ENCODE results near the gene SRMS.
A peak's percentile ranks its signal among the peaks of the same experiment; 100 is the strongest.
"Not testable (repeated sequence)": the region's sequence is repeated elsewhere in the genome, so short reads cannot be mapped to it uniquely, and the experiment has no call there.

The SRMS gene

DNA sequence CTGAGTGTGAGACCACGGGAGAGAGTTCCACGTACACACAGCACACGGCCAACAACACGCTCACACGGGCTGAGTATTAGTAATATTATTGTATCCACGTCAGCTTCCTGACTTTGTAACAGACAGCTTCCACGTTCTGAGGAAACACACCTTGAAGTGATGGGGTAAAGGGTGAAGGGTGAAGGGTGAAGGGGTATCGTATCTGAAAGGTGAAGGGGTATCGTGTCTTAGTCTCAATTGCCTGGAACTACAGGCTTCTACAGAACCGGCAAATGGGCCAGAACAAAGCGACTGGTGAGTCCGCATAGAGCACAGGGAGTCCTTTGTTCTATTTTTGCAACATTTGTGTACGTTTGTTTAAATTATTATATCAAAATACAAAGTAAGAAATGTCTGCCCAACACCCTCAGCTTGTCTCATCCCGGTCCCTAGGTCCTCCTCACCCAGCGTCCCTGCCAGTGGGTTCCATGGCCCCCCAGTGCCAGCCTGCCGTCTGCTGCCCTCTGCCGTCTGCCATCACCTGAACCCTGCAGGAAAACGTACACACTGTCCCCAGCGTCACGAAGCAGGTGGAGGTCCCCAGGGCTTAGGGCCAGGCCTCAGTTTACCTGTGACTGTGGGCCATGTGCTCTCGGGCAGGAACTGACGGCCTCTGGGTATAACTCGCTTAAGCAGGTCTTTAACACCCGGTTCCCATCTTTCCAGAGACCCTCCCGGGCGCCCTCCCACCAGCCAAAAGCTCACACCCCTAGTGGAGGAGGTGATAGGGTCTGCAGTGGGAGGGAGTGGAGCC, 30.9 kb upstream of the SRMS start:
- no peak for DNase-seq

DNA sequence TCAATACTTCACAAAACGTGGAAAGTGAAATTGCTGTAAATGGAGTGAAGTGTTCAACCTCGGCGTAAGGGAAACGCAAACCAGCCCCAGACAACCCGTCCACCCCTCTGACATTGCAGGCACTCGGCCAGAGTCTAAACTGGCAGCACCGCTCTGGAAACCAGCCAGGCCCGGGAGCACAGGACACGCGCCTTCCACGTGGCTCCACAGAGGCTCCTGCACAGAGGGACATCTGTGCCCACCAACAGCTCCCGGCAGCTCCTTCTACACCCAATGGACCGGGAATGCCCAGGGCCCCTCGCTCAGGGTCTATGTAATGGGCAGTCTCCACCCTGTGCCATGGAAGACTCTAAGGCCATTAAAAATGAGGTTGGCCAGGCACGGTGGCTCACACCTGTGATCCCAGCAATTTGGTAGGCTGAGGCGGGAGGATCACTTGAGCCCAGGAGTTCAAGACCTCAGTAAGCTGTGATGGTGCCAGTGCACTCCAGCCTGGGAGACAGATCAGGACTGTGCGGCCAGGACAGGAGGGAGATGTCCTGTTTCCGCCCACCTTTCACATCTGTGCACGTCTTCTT, 29.9 kb upstream of the SRMS start:
- DNase-seq = no peak

DNA sequence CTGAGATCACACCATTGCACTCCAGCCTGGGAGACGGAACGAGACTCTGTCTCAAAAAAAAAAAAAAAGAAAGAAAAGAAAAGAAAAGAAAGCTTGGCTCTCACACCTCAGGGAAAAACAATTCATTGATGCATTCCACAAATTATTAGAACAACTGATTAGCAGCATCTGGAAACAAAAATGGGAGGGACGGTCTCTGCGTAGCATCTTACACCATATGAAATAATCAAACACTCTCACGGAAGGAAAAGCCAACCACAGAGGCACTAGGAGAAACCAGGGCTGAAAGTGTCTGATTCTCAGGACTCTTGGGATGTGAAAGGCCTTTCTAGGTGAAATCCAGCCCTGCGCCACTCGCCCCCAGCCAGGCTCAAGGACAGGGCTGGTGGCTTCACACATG, 28.8 kb upstream of the SRMS start:
- no peak for DNase-seq

DNA sequence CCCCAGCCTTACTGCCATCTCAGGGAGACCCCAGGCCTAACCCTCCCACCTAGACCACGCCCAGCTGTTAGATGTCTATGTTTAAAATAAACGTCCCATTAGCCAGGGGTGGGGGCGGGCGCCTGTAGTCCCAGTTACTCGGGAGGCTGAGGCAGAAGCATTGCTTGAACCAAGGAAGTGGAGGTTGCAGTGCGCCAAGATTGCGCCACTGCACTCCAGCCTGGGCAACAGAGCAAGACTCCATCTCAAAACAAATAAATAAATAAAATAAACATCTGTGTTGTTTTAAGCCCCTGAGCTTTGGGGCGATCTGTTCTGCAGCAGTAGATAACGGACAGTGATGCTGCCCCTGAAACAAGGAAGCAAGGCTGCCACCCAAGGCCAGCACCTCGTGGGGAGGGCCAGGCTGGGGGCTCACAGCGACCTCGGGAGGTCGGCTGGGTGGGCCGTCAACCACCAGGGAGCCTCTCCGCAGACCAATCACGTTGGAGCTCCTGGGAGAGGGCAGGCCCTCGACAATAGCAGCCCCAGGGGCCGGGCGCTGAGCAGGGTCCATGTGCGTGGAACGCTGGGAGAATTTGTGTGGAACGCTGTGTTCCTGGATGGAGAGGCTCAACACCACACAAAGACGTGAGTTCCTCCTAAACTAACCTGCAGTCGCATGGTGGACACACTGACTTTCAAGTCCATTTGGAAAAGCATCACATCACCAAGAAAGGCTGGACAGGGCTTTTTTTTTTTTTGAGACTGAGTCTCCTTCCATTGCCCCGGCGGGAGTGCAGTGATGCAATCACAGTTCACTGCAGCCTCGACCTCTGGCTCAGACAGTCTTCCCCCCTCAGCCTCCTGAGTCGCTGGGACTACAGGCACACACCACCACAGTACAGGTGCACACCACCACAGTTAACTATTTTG, 27.5 kb upstream of the SRMS start:
- DNase-seq = no peak

DNA sequence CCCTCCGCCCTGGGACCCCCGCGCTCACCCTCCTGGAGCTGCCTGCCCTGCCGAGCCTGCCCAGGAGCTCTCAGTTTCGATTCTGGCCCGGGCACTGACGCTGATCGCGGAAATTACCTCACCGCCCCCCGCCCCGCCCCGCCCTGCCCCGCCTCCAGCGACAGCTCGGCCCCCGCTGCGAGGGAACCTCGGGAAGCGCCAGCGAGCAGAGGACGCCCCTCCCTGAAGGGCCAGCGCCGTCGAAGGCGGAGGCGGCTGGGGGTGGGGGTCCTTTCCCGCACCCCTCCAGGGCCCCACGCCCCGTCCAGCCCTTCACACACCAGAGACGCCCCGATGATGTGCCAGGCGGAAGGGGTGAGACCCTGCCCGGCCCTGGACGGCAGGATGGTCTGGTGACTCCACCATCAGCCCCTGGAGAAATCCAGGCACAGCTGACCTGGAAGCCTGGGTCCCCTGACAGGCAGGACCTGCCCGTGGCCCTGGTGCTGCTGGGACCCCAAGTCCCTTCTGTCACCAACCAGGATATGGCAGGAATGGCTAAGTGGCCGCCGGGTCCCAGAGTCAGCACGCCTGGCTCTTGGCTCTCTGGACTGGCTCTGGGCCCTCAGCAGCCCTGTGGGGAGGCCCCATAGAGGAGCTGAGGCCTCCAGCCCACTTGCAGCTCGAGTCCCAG, 26.7 kb upstream of the SRMS start, which contains the start of gene HELZ2:
HELZ2 (minus strand) TSS at position 84 of the 673 bp plus-strand sequence. CDS start 1,854 bp downstream, outside the sequence.
- DNase-seq = peak; percentile 66

DNA sequence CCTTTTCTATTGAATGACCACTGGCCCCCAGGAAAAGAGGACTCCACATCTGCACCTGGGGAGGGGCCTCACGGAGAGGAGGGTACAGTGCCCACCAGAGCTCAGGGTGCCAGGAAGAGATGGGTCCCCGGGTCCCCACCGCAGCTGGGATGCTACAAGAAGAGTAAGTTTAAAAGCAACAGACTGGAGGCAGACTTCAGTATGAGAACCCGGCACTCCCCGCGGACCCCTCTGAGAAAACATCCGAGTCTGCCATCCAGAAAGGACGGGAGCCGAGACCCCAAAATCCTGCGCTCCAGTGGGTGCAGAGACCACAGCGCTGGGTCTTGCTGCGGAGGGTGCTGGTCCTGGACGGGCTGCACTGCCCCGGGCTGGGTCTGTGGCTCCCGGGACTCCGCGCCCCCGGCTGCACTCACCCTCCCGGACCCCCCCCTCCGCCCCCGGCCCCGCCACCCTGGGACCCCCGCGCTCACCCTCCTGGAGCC, 26.1 kb upstream of the SRMS start:
- no peak for DNase-seq

DNA sequence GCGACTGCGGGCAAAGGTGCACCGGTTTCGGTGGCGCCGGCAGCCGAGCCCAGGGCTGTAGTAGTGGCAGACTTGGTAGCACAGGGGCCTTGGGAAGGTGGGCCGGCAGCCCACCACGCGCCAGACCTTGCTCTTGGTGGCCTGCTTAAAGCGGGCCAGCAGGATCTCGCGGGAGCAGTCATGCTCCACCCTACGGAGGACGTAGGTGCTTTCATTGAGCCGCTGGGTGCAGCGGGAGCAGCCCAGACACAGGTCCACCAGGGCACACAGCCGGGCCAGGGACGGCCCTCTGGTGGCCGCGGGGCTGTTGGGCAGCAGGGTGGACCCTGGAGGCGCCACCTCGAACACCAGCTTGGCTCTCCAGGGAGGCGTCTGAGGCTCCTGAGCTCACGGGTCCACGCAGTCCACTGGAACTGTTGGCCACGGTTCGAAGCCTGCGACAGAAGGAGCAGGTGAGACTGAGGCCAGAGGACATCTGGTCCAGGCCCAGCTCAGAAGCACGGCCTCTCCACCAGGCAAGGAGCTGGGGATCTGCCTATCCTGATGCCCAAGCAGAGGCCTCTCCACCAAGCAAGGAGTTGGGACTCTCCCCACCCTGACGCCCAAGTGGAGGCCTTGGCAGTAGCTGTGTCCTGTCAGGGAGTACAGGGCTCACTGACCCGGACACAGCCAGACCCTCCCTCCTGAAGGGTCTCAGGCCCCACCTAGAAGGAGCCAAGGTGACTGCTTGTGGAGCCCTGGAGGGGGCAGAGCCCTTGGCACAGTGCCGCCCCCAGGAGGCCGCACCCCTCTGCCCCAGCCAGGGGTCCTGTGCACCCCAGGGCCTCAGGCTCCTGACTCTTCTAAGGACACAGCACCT, 25.5 kb upstream of the SRMS start:
- no peak for DNase-seq

DNA sequence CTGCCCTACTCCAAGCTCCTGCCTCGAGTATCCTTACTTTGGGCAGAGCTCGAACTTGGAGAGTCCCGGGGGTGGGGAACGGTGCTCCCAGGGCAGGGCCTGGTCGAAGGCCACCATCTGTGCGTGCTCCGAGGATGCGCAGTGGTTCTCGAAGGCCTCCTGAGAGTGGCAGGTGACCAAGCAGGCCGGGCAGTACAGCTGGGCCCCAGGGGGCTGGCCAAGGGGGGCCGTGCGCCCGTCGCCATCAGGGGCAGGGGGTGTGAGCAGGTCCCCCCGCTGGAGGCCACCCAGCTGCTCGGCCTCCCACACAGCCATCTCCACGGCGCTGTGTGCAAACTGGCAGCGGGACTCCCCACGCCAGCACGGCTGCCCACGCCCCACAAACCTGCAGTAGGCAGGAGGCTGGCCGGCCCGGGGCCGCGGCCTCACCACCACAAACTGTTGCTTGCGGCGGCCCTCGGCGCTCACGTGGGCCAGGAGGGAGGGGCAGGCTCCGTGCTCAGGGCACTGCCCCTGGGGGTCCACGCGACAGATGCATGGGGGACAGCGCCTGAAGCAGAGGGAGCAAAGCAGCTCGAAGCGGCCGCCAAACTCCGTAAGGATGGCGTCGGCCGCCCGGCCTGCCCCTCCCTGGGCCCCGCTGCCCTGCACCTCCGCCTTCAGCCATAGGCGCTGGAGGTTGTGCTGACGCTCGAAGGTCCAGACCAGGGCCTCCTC, 24.7 kb upstream of the SRMS start:
- no peak for DNase-seq

DNA sequence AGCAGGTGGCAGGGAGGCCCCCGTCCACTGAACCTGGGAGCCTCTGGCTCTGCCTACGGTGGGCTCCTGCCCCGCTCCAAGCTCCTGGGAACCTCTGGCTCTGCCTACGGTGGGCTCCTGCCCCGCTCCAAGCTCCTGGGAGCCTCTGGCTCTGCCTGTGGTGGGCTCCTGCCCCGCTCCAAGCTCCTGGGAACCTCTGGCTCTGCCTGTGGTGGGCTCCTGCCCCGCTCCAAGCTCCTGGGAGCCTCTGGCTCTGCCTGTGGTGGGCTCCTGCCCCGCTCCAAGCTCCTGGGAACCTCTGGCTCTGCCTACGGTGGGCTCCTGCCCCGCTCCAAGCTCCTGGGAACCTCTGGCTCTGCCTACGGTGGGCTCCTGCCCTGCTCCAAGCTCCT, 23.5 kb upstream of the SRMS start:
- not testable (repeated sequence) for DNase-seq

DNA sequence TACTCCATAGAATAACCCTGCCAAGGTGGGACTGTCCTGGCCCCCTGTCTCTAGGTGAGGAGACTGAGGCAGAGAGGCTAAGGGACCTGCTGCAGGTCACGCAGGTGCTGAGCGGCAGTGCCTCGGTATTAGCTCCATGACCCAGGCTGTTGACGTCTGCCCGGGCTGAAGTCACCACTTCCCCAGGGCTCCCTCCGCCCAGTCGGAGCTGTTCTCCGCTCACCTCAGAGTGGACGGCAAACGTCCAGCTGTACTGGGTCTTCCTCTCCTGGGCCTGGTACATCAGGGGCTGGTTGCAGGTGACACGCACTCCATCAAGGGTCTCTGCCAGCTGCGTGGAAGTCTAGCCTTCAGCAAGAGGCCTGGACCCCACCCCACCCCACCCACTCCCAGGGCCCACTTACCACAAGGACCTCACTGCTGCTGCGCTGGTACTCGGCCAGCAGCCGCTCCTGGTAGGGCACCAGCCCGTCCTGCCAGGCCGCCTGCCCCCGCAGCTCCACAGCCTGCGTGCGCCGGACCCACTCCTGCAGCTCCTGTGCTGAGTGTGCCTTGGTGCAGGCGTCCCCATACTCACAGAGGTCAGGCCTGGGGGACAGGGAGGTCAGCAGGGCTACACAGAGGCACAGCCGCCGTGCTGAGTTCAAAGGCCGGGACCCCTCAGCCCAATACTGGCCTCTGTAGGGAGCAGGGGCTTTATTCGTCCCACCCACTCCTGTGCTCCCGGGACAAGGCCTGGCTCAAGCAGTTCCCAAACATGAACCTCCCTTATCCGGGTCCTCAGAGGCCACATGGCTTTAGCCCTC, 22.9 kb upstream of the SRMS start:
- DNase-seq = no peak

DNA sequence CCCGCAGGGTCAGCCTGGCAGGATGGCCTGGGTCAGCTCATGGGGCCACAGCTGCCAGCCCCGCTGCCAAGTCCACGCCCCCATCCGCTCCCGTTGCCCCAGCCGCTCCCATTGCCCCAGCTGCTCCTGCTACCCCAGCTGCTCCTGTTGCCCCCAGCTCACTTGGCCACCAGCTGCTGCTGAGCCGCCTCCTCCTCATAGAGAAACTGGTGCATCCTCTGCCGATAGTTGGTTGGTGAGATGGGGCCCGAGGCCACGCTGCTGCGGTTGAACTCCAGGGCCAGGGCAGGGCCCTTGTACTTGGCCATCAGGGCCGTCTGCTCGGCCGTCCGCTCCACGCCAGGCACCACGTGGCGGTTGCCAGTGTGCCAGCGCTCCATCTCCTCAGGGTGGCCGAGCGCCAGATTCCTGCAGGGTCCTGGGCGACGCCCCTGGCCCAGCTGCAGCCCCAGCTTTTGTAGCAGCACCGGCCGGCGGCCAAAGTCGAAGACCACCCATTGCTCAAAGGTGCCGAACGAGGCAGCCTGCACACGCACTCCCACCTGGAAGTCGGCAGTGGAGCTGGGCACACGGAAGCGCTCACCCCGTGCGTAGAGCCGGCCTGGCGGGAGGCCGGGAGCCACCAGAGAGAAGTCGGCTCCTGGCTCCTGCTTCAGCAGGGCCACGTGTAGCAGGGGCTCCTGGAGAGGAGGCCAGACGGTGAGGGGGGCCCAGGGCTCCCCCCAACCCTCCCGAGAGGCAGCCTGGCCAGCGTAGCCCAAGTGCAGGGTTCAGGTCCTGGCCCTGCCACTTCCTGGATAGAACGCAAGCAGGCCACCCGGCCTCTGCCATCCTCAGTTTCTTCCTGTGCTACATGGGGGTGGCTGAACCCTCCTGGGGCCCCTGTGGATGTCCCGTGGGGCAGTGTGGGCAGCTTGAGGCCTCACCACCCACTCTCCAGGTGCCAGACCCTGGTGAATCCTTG, 21.7 kb upstream of the SRMS start:
- no peak for DNase-seq

DNA sequence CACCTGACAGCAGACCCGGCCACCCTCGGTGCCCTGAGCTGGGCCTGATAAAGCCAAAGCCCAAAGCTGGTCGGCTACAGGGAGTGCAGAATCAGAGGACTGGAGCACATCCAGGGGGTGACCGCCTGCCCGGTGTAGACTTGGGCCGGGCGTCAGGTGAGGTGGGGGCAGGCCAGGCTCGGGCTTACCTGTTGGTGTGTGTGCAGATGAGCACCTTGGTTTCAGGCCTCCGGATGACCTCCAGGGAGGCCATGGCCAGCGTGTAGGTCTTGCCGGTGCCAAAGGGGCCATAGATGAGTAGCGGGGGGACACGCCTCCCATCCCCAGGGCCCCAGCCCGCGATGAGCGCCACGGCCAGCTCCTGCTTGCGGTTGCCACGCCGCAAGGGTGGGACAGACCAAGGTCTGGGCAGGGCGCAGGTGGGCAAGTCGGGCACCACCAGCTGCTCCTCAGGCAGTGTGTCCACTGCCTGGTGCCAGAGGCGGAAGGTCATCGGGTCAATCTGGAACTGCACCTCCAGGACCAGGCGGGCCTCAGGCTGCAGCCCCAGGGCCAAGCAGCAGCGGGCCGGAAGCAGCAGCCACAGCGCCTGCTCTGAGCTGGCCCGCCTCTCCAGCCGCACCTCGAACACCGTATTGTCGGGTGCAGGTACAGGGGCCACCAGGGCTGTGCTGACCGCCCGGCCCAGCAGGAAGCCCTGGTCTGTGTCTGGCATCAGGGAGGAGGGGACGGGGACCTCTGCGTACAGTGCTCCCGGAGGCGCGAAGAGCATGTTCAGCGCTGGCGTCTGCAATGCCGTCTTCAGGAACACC, 20.8 kb upstream of the SRMS start:
- no peak for DNase-seq

DNA sequence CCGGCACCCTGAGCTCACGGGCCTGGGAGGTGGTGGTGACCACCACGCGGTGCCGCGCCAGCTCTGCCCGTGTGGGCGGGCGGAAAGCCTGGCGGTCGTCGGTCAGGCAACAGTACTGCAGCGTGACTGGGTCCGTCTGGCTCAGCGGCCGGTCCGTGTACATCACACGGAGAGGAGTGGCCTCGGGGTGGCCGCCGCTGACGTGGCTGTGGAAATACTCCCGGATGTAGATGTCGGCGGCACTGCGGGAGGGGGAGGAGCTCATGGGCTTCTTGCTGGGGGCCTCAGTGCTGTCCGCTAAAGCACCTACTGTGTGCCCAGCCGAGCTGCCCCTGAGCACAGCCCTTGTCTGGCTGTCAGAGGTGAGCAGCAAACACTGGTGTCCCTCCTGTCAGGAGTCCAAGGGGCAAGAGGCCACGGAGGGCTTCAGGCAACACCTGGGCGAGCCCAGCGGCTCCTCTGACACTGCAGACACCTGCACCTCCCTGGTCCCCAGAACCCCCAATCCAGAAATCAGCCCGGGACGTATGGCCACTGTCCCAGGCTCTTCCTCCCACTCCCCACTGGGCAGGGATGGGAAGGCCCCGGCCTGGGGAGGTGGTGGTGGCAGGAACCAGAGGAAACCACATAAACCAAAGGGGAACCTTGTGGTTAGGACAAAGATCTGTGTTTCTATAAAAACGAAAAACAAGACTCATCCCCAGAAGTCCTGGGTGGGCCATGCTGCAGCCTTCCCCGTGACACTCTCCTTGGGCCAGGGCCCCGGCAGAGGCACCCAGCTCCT, 20.0 kb upstream of the SRMS start:
- DNase-seq = peak; percentile 46

DNA sequence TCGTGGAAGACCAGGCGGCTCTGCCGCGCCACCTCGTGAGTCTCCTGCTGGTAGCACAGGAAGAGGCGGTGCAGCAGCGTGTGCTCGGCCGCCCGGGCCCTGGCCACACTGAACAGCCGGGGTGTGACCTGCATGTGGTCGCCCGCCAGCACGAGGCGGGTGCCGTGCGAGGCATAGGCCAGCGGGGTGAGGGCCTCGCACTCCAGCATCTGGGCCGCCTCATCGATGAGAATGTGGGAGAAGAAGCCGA, 19.5 kb upstream of the SRMS start:
- DNase-seq = no peak

DNA sequence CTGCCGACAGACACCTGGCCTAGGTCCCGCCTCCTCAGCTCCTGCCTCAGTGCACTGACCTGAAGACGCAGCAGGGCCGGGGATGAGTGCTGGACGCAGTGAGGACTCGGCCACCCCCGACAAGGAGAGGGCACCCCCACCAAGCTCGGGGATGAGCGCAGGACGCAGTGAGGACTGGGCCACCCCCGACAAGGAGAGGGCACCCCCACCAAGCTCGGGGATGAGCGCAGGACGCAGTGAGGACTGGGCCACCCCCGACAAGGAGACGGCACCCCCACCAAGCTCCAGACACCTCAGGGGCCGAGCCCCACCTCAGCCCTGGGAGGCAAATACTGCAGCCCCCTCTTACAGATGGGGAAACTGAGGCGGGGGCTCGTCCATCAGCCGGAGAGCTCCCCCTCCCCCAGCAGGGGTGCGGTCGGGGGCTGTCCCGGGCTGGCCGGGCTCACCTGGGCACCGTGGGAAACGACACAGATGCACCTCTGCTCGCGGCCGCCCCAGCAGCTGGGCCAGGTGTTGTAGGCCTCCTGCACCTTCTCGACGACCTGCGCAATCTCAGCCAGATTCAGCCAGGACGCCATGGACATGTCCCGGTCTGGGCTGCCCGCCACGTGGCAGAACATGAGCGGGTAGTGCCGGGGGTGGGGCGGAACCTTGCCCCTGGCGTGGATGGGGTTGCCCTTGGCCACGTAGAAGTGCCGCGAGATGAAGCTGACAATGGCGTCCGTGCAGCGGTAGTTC, 19.0 kb upstream of the SRMS start:
- DNase-seq = no peak

DNA sequence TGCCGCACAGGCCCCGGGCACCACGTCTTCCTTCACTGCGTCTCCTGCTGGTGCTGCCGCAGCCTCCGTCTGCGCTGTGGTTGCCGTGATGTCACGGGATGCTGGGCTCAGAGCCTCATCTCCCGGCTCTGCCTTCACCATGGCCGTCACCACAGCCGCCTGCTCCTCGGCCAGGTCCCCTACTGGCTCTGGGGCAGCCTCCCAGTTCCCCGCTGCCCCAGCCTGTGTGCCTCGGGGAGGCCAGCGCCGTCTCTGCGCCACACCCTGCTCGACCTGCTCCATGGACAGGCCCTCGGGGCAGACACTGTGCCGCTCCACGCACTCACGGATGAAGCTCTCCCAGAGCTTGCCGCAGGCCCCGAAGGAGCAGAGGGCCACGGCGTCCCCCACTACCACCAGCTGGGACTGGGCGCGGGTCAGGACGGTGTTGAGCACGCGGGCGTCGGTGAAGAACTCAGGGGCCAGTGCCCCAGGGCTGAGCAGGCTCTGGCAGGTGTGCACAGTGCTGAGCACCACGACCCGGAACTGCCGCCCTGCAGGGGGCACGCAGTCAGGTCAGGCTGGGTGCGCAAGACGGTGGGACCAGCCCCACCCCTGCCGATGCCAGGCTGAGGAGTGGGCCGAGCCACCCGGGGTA, 18.3 kb upstream of the SRMS start:
- DNase-seq = no peak

Data from activated CD4-positive, alpha-beta T cell treated with anti-CD3 and anti-CD28 coated beads, Interleukin-2, amount 50 U/mL, for 1 hour (primary cell).